Left renal cortex interstitium (tissue), 4 donors: ENCODE data around the gene EEIG1. TPM values are rescaled to one million over a fixed set of nuclear protein-coding genes. Genes with fewer than 3 reads are reported as not detected.

ENCODE experiments used
- DNase-seq, 4 donors: peaks; one replicate each; pipeline ENCODE4 v3.0.0-alpha.2; 2013; ENCODE audit warnings: low read depth in 4 of 4, low spot score in 2 of 4, missing footprints in 1 of 4
- polyA plus RNA-seq, 4 donors: library from polyadenylated mRNA; unstranded; fragments of 120-200 nt; gene quantifications; one replicate each; pipeline ENCODE4 v1.2.1, GENCODE V29; 2013; ENCODE audit not compliant: insufficient read length in 4 of 4

The EEIG1 gene
- polyA plus RNA-seq, 4 donors: 34.0 to 46.4 (median 38.3) TPM

- DNase-seq: no peak
Observed at GRCh38 chr9:127975376-127976315, 5.1 kb downstream of the EEIG1 start.

GRCh38 chr9:127974769-127975261 is 6.0 kb downstream of the EEIG1 start:
- no peak for DNase-seq

GRCh38 chr9:127974001-127974768 is 6.6 kb downstream of the EEIG1 start:
- DNase-seq: no peak

GRCh38 chr9:127973169-127974000 is 7.4 kb downstream of the EEIG1 start:
- no peak for DNase-seq

DNA sequence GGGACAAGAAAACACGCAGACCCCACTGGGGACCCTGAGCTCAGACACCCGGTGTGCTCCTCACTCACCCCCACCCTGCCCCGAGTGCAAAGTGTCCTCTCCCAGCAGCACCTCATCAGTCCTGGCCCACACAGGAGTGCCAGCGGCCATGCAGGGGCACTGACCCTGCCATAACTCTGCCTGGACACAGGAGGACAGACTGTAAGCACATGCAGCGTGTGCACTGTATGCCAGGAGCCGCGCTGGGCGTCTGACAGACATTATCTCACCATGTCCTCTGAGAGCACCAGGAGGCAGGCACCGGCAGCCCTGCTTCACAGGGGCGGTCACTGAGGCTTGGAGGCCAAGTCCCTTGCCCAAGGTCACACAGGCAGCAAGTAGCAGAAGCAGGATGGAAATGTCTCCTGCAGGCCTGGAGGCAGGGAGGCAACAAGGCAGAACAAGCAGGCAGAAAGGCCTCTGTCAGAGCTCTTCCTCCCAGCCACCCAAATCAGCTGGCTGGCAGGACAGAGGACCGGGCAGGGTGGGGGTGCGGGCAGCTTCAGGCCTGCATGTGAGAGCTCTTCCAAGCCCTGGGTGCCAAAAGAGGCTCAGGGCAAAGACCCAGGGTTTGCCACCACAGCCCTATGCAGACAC is 8.4 kb downstream of the EEIG1 start:
- no peak for DNase-seq

DNA sequence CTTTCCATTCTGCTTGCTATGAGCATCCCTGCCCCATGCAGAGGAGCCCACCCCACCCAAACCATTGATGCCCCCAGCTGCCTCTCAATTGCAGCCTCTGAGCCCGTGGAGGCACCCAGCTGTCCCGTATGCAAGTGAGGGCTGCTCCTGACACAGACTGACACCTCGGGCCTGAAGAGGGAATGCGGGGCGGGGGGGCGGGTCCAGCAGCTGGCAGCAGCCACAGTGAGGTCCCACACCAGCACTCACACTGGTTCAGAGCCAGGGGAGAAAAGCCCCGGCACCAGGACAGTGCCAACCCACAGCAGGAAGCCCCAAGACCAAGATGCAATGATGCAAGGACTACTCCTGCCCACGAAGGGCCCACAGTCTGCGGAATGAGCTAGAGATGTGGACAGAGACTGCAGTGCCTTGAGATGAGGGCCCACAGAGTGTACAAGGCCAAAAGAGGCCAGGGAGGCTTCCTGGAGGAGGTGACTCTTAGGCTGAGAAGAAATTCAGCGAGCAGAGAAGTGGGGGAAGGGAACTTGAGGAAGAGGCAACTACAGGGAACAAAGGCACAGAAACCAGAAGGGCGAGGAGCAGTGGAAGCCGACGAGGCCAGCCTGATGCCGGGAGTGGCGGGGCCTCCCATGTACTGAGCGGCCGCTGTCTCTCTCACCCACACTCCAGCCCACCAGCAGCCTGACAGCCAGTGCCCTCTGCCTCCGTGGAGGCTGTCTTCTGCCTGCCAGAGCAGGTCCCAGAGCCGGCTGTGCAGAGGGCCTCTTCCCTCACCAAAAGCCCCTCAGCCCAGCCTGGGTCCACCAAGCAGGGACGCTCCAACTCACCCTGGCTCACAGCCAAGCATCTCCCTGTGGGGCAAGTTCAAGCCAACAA is 9.2 kb downstream of the EEIG1 start:
- DNase-seq: no peak

GRCh38 chr9:127970401-127971313 is 10.1 kb downstream of the EEIG1 start:
- DNase-seq: no peak

DNA sequence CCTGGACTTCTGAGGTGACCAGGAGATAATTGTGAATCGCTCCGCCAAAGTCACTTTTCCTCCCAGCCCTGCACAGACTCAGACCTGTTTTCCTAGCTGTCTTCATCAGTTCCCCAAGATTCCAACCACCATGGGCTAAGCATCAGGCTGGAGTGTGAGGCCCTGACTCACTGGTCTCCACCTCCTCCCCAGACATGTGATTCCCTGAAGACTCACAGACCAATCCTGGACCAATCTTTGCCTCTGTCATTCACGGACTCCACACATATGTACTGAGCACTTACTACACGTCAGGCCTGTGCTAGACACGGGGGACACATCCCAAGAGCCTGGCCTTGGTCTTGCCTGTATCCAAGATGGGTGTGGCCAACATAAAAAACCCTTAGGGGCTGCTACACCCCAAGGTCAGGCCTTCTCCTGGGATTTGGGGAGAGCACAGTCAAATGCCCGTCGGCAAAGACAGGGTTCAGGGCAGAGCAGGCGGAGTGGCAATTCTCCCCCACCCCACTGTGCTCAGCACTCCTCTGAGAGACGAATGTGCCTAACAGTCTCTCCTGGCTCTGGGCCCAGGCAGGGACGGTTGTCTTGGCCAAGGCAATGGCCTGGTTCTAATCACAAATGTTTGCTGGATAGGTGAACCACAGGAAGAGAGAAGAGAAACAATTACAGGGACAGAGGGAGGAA is 11.9 kb downstream of the EEIG1 start:
- DNase-seq: no peak

- DNase-seq: no peak
Observed at GRCh38 chr9:127968042-127968441, 12.7 kb downstream of the EEIG1 start.

DNA sequence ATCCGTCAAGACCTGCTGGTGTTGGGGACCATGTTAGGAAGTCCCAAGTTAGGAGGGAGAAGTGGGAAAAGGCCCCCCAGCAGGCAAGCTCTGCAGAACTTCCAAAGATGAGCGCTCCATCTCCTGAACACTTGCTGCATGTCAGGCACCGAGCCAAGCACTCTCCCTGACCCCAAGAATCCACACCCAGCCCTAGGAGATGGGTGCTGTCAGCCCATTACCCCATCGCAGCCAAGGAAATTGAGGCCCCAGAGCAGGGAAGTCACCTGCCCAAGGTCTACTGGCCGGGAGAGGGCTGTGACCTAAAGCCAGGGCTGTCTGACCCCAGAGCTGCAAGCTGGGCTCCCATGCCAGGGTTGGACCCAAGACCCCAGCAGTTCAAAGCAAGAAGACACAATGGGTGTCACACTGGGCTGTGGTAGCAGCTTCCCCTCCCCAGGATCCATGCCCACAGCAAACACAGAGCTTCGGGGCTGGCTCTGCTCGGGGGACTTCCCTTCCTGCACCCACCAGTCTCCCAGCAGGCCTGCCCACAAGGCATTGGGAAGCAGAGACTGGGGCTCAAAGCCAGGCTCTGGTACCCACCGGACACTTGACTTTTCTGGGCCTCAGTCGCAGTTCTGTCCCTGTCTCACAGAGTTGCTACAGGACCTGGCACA is 13.5 kb downstream of the EEIG1 start:
- no peak for DNase-seq

- DNase-seq: no peak
Observed at GRCh38 chr9:127966416-127967150, 14.2 kb downstream of the EEIG1 start.

DNA sequence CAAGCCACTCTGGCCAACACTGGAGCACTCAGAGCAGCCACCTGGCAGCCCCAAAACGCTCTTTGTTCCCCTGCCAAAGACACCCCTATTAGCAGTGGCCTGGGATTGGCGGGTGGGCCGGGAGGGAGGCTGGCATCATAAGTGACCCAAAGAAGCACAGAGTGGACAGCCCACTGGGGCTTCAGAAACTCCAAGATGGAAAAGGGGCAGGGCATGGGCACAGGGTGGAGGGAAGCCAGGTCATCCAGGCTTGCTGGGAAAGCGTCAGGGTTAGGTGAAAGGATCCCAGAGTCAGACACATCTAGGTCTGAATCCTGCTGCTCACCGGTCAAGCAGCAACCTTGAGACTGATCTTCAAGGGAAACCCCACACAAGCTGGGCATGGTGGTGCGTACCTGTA is 14.8 kb downstream of the EEIG1 start:
- no peak for DNase-seq

GRCh38 chr9:127963359-127964064 is 17.3 kb downstream of the EEIG1 start:
- DNase-seq: no peak

DNA sequence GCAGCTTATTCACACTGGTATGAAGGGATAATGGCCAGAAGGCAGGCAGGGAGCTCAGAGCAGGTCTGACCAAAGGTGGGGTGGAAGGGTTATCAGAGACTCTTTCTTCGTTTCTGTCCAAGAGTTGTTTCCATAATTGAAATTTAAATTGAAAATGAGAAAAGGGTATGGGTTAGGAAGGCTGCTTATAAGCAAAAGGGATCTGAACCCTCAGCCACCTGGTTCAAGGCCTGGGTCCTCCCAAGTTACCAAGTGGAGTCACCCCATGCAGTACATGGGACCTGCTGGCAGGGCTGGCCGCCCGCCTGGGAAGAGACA is 17.8 kb downstream of the EEIG1 start:
- no peak for DNase-seq

GRCh38 chr9:127962278-127962677 is 18.5 kb downstream of the EEIG1 start:
- no peak for DNase-seq

- DNase-seq: no peak
Observed at GRCh38 chr9:127961613-127962155, 19.1 kb downstream of the EEIG1 start.
